Measurements from ENCODE around the gene LRIF1.
"Not testable (repeated sequence)": the region's sequence is repeated elsewhere in the genome, so short reads cannot be mapped to it uniquely, and the experiment has no call there.

The LRIF1 gene

GRCh38 chr1:110951161-110951560 is 12.6 kb downstream of the LRIF1 start:
- DNase-seq (ENCODE audit: low spot score) = no peak

GRCh38 chr1:110948038-110948810 is 15.5 kb downstream of the LRIF1 start:
- no peak for DNase-seq (ENCODE audit: low spot score)

DNA sequence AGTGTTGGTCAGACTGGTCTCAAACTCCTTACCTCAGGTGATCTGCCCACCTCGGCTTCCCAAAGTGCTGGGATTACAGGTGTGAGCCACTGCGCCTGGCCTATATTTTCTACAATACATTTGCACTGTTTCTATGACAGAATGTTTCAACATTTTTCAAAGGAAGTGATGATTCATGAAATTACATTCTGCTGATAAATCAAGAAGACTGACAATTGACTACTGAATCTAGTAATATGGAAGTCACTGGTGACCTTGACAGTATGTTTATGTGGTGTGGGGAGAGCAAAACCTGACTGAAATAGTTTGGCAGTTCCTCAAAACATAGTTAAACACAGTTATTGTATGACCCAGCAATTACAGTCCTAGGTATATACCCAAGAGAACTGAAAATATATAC is 18.1 kb downstream of the LRIF1 start:
- no peak for DNase-seq (ENCODE audit: low spot score)

DNA sequence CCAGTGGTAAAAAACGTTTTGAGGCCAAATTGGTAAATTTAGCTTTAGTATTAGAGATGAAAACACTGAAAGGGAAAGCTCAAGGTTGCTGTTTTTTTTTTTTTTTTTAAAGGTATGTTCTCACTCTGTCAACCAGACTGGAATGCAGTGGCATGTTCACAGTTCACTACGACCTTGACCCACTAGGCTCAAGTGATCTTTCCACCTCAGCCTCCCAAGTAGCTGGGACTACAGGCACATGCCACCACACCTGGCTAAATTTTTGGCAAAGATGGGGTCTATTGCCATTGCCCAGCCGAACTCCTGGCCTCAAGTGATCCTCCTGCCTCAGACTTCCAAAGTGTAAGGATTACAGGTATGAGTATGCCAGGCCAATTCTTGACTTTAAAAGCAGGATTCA is 18.9 kb downstream of the LRIF1 start:
- DNase-seq (ENCODE audit: low spot score) = no peak

DNA sequence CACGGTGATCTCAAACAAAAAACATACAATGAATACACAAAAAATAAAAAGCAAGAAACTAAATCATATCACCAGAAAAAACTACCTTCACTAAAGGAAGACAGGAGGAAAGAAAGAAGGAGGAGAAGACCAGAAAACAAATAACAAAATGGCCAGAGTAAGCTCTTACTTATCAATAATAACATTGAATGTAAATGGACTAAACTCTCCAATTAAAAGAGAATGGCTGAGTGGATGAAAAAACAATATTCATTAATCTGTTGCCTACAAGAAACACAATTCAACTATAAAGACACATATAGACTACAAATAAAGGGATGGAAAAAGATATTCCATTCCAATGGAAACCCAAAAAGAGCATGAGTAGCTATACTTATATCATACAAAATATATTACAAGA is 27.2 kb downstream of the LRIF1 start:
- DNase-seq (ENCODE audit: low spot score) = no peak

DNA sequence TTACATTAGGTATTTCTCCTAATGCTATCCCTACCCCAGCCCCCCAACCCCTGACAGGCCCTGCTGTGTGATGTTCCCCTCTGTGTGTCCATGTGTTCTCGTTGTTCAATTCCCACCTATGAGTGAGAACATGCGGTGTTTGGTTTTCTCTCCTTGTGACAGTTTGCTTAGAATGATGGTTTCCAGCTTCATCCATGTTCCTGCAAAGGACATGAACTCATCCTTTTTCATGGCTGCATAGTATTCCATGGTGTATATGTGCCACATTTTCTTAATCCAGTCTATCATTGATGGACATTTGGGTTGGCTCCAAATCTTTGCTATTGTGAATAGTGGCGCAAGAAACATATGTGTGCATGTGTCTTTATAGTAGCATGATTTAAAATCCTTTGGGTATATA is 32.6 kb downstream of the LRIF1 start:
- not testable (repeated sequence) for DNase-seq (ENCODE audit: low spot score)

DNA sequence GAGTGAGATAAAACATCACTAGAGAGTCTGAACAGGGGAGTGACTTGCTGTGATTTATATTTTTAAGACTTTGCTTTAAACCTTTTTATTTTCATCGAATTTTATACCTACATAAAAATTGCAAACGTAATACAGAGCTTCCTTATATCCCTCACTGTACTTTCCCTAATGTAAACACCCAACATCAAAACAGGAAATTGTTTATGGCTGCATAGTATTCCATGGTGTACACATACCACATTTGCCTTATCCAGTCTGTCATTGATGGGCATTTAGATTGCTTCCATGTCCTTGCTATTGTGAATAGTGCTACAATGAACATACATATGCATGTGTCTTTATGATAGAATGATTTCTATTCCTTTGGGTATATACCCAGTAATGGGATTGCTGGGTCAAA is 34.8 kb downstream of the LRIF1 start:
- no peak for DNase-seq (ENCODE audit: low spot score)

DNA sequence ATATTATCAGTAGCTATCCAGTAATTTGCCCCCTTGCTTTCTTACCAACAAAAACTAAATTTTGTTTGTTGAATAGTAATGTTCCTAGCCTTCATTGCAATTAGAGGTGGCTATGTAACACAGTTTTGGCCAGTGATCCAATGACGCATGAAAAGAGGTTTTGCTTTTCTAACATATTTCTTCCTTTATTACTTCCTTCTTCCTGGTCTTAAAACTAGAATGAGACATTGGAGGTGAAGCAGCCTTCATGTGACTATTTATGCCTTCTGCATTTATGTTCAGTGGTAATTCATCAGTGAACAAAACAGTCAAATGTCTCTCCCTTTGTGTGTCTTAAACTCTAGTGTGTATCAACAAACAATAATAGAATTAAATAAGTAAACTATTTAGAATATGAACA is 35.5 kb downstream of the LRIF1 start:
- no peak for DNase-seq (ENCODE audit: low spot score)

- DNase-seq (ENCODE audit: low spot score) = no peak
These were observed 36.1 kb downstream of the LRIF1 start for GRCh38 chr1:110927484-110928075.

- DNase-seq (ENCODE audit: low spot score) = no peak
These were observed 41.8 kb downstream of the LRIF1 start for GRCh38 chr1:110921953-110922352.

DNA sequence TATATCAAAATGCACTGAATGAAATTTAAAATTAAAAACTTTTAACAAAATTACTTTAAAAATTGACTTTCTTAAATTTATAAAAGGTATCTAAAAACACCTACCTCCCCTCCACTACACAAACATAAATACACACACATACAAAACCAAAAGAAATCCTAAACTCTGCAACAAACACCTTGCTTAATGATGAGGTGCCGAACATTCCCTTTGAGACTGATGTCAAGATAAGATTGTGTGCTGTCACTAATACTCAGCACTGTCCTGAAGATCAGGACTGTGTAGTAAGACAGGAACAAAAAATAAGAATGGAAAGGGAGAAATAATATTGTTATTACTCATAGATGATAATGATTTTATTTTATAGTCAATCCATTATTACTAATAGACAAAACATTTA is 45.7 kb downstream of the LRIF1 start:
- DNase-seq (ENCODE audit: low spot score) = no peak

GRCh38 chr1:110916669-110917306 is 46.9 kb downstream of the LRIF1 start:
- DNase-seq (ENCODE audit: low spot score) = no peak

DNA sequence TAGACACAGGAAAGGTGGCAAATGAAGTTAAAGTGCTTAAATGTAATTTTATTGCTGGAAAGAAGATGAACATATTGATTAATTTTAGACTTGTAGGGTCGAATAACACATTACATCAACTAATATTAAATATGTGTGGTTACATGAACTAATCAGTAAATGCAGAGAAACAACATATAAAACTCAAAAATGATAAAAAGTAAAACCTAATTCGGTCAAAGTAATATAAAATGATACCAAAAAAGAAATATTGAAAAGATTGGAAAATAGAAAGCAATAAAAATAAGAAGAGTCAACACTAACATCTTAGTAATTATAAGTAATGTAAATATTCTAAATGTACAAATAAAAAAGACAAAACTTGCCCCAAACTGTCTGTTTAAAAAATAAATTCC is 47.5 kb downstream of the LRIF1 start:
- DNase-seq (ENCODE audit: low spot score) = no peak

DNA sequence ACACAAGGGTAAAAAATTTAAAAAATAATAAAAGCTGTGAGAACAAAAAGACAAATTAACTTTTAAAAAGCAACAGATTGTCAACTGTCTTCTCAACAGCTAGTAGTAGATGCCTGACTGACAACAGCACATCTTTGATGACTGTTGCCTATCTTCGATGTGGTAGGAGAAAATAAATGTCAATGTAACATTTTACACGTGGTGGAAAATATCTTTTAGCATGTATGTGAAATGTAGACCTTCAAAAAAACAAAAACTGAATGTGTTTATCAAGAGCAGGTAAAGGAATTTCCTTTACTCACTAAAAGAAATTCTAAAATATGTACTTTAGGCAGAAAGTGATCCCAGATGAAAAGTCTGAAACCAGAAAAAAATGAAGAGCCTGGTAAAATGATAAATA is 47.9 kb downstream of the LRIF1 start:
- DNase-seq (ENCODE audit: low spot score) = no peak

DNA sequence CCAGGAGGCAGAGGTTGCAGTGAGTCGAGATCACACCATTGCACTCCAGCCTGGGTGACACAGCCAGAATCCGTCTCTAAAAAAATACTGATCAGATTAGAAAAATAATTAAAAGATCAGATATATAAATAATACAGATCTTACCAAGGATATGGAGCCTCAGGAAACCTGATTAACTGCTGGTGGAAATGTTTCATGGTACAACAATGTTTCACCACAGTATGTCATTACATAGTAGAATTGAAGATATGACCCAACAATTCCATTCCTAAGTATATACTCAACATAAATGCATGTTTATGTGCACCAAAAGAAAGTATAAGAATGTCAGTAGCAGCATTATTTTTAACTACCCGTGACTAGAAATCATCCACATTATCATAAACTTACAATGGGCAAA is 49.0 kb downstream of the LRIF1 start:
- DNase-seq (ENCODE audit: low spot score) = no peak

GRCh38 chr1:110912784-110913183 is 50.9 kb downstream of the LRIF1 start:
- DNase-seq (ENCODE audit: low spot score) = no peak

GRCh38 chr1:110903853-110904500 is 59.7 kb downstream of the LRIF1 start:
- no peak for DNase-seq (ENCODE audit: low spot score)

DNA sequence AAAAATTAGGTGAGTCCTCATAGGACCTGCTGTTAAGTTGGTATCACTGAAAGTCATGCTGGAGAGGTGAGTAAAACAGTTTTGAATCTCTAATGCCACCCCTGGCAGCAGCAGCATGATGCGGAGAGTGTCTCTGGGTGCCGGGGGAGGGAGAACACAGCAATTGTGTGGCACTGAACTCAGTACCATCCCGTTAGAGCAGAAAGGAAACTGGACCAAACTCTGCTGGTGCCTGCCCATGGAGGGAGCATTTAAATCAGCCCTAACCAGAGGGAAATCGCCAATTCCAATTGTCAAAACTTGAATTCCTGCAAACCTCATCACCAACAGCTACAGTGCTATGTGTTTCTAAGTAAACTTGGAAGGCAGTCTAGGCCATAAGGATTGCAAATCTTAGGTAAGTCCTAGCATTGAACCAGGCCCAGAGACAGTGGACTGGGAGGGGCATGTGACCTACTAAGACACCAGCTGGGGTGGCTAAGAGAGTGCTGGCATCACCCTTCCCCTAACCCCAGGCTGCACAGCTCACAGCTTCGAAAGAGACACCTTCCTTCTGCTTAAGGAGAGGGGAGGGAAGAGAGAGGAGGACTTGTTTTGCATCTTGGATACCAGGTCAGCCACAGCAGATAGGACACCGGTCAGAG is 60.8 kb downstream of the LRIF1 start:
- no peak for DNase-seq (ENCODE audit: low spot score)

- DNase-seq (ENCODE audit: low spot score) = no peak
These were observed 64.3 kb downstream of the LRIF1 start for GRCh38 chr1:110899458-110899843.

DNA sequence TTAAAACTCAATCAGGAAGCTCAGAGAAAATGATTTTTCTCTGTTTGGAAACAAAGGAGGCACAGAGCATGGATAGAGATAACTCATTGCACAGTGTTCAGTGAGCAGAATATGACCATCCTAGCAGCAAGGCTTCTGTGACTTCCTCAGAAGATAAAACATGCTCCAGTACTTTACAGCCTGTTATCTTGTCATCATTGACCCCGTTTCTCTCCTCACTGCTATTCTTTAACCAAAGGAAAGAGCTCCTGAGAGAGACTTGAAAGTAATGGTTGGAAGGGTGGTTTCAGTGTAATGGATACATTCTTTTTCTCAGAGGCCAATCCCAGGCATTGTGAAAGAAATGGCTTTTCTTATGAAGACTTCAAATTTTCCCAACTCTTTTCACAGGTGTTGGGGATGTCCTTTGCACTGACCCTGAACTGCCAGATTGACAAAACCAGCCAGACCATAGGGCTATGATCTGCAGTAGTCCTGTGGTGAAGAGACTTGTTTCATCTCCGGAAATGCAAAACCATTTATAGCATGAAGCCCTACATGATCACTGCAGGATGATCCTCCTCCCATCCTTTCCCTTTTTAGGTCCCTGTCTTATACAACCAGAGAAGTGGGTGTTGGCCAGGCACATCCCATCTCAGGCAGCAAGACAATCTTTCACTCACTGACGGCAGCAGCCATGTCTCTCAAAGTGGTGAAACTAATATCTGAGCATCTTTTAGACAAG is 64.8 kb downstream of the LRIF1 start:
- no peak for DNase-seq (ENCODE audit: low spot score)

- DNase-seq (ENCODE audit: low spot score) = no peak
These were observed 66.0 kb downstream of the LRIF1 start for GRCh38 chr1:110897681-110898080.
